22Rv1 (cell line): ENCODE measurements around the gene ZNF486.
"Not testable (repeated sequence)": the region's sequence is repeated elsewhere in the genome, so short reads cannot be mapped to it uniquely, and the experiment has no call there.

Source experiments
- H3K27ac ChIP-seq: fragments of 450-650 bp; 2 replicates; pipeline ENCODE4 v1.5.1; 2017
- CTCF ChIP-seq: fragments of 450-650 bp; IDR thresholded peaks from 2 replicates; pipeline ENCODE4 v1.5.1; 2017; ENCODE audit warnings: mild to moderate bottlenecking
- ZFX ChIP-seq: fragments of 450-650 bp; IDR thresholded peaks from 2 replicates; pipeline ENCODE4 v1.6.1; 2017; ENCODE audit warnings: antibody characterized with exemption, borderline replicate concordance

The ZNF486 gene

GRCh38 chr19:20243629-20244028, 76.6 kb downstream of the ZNF486 start:
- TF ChIP-seq ZFX: no peak
- TF ChIP-seq CTCF: no peak
- no peak overlapping the region for H3K27ac ChIP-seq

GRCh38 chr19:20244356-20244755, 77.3 kb downstream of the ZNF486 start:
- H3K27ac ChIP-seq: no peak overlapping the region
- TF ChIP-seq CTCF: no peak
- no peak for TF ChIP-seq ZFX

- no peak for TF ChIP-seq CTCF
- TF ChIP-seq ZFX: no peak
- H3K27ac ChIP-seq: no peak overlapping the region
Measured at GRCh38 chr19:20245309-20245708, 78.3 kb downstream of the ZNF486 start.

GRCh38 chr19:20247016-20247683, 80.1 kb downstream of the ZNF486 start:
- no peak overlapping the region for H3K27ac ChIP-seq
- peak; percentile 72 for TF ChIP-seq CTCF
- no peak for TF ChIP-seq ZFX

- not testable (repeated sequence) for H3K27ac ChIP-seq
Measured at GRCh38 chr19:20248258-20248657, 81.2 kb downstream of the ZNF486 start.
